Measurements from ENCODE around the gene CHDH. TPM values are rescaled to one million over a fixed set of nuclear protein-coding genes. Genes with fewer than 3 reads are reported as not detected.

CHDH gene
- total and polyA plus RNA-seq, 2 donors (not counting 3 experiments of a cell fraction or from before 2014, with no cell fraction given), result 0.04 to 0.06 TPM

DNA sequence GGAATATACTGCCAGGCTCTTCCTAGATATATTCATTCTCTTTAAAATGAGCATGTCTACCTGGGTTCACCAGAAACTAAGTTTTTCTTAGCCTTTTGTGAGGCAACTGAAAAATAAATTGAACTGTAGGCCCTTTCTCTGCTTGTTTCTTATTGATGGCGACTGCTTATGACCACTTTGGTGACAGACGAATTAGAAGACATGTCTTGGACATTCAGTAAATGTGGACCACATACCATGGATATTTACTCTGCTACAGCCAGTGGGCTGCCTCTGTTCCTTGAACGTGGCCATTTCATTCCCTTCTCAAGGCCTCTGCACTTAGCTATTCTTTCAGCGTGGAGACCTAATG is 46.0 kb upstream of the CHDH start:
- Histone ChIP-seq H2AFZ (ENCODE audit: low read depth, low read length) (peak overlapping the region; percentile 79), H3K9ac (replicated peaks; ENCODE audit: extremely low read depth, insufficient read depth, low read length) (peak overlapping the region; percentile 35), H3K9me1 (replicated peaks; ENCODE audit: control insufficient read depth, extremely low read depth, insufficient read depth, low read length) (no peaks in the 10 kb centered on the region), H3K79me2 (ENCODE audit: control insufficient read depth, insufficient read depth, low read length) (peaks cover 27% of the 10 kb centered on the region), H3K4me1 (ENCODE audit: control insufficient read depth, extremely low read depth, insufficient read depth, low read length) (peaks cover 13% of the 10 kb centered on the region), H3K27ac (ENCODE audit: insufficient read depth, low read depth, low read length) (peak overlapping the region; percentile 80), H3K36me3 (ENCODE audit: control insufficient read depth in 2 of 2, extremely low read depth in 1 of 2, insufficient read depth in 2 of 2, low read length in 2 of 2) (no peaks in the 10 kb centered on the region), H3K4me2 (ENCODE audit: insufficient read depth, low read length) (peak overlapping the region; percentile 70), H4K20me1 (replicated peaks; ENCODE audit: control insufficient read depth, extremely low read depth, insufficient read depth, low read length) (peaks cover 2% of the 10 kb centered on the region), H3K9me3 (replicated peaks; ENCODE audit: control insufficient read depth, insufficient read depth, low read length) (no peaks in the 10 kb centered on the region), H3K4me3 (replicated peaks in 1 of 3; ENCODE audit: insufficient read depth in 1 of 3, low read depth in 1 of 3, low read length in 3 of 3) (peak overlapping the region in 2 of 3 experiments; percentile 9 to 39), H3K27me3 (ENCODE audit: control insufficient read depth in 2 of 2, insufficient read depth in 2 of 2, low read length in 2 of 2) (peaks cover 5 to 12% of the 10 kb centered on the region in 2 experiments)
- FAIRE-seq, result no peak
- dilution Hi-C loops (cut with MboI; ENCODE audit: extremely low pct_ligation_motif_present, low sequenced_read_pairs), result no loop called here
- BruUV-seq (replicated peaks), result TSS peak; percentile 95
- ChIA-PET CTCF (interaction anchor here (1.6 to 2.3 kb wide), 2 partner anchors 9 to 12 kb away, joined by 4 to 9 read pairs; no protein-coding TSS in a partner anchor), POLR2A (interaction anchor here (1.1 to 1.2 kb wide), 2 partner anchors 9 to 11 kb away, joined by 3 to 6 read pairs; partner anchors contain the start of gene ACTR8)
- TF ChIP-seq, protein P1, sequence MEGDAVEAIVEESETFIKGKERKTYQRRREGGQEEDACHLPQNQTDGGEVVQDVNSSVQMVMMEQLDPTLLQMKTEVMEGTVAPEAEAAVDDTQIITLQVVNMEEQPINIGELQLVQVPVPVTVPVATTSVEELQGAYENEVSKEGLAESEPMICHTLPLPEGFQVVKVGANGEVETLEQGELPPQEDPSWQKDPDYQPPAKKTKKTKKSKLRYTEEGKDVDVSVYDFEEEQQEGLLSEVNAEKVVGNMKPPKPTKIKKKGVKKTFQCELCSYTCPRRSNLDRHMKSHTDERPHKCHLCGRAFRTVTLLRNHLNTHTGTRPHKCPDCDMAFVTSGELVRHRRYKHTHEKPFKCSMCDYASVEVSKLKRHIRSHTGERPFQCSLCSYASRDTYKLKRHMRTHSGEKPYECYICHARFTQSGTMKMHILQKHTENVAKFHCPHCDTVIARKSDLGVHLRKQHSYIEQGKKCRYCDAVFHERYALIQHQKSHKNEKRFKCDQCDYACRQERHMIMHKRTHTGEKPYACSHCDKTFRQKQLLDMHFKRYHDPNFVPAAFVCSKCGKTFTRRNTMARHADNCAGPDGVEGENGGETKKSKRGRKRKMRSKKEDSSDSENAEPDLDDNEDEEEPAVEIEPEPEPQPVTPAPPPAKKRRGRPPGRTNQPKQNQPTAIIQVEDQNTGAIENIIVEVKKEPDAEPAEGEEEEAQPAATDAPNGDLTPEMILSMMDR (IDR thresholded peaks at IDR 0.05; ENCODE audit: extremely low read depth in 1 of 2, insufficient read depth in 1 of 2, low read depth in 1 of 2, low read length in 2 of 2), result no peak
- TF ChIP-seq EZH2 (IDR thresholded peaks at IDR 0.05; ENCODE audit: borderline replicate concordance, low read depth, low read length, severe bottlenecking) (no peak), POLR2A (IDR thresholded peaks at IDR 0.05; ENCODE audit: low read depth, low read length) (no peak), GATA2 (IDR thresholded peaks at IDR 0.05; ENCODE audit: insufficient read depth, insufficient read length, low read depth, low read length) (no peak), JUN (IDR thresholded peaks at IDR 0.05; ENCODE audit: borderline replicate concordance, insufficient read depth, insufficient read length, low read depth) (no peak), POLR2AphosphoS5 (IDR thresholded peaks at IDR 0.05; ENCODE audit: insufficient read depth, low read depth, low read length) (no peak), FOS (IDR thresholded peaks at IDR 0.05; ENCODE audit: borderline replicate concordance, insufficient read depth, low read length) (no peak), MYC (IDR thresholded peaks at IDR 0.05; ENCODE audit: low read depth, low read length) (no peak)
- TF ChIP-seq, protein P2, sequence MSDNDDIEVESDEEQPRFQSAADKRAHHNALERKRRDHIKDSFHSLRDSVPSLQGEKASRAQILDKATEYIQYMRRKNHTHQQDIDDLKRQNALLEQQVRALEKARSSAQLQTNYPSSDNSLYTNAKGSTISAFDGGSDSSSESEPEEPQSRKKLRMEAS (IDR thresholded peaks at IDR 0.05; ENCODE audit: insufficient read depth, insufficient read length), result no peak
- intact Hi-C loops (cut with micrococcal nuclease), result no loop called here
- DNase-seq (ENCODE audit: low read depth, low spot score), result no peak
